ENCODE results near the gene PRKACB. TPM values are rescaled to one million over a fixed set of nuclear protein-coding genes. Genes with fewer than 3 reads are reported as not detected.

The PRKACB gene
- total RNA-seq, 1 experiment from 2014 or later = 12.8 TPM

GRCh38 chr1:84163123-84163931, 19.3 kb downstream of the PRKACB start:
- Mint-ChIP-seq H3K4me1 (ENCODE audit: insufficient read depth, unreplicated experiment) (no peaks in the 10 kb centered on the region), H3K4me3 (ENCODE audit: unreplicated experiment) (no peak overlapping the region), H3K9me3 (ENCODE audit: unreplicated experiment) (no peaks in the 10 kb centered on the region)

DNA sequence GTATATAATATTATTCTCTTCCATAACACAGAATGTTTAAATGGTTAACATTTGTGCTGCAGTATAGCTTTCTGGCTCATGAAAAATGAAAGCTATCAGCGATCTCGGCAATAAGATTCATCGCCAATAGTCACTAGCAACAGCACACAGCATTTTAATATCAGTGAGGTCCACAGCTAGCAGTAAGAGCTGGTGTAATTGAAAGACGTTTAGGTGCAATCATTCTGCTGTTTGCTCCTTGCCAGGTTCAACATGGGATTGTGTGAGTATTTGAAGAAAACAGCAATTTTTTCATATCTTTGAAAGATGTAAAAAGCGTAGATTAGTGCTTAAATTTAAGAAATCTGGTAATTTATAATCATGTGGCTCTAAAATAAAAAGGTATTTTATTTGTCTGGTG, 20.1 kb downstream of the PRKACB start:
- DNase-seq (ENCODE audit: unreplicated experiment) = no peak
- BruUV-seq (replicated peaks) = no TSS peak
- H3K4me1 Mint-ChIP-seq (ENCODE audit: insufficient read depth, unreplicated experiment) = no peaks in the 10 kb centered on the region
- ChIA-PET CTCF (interaction anchor here (0.9 kb wide), 1 partner anchor 269 kb away, joined by 3 read pairs; no protein-coding TSS in a partner anchor), POLR2A (interaction anchor here (1.2 kb wide), 1 partner anchor 137 kb away, joined by 3 read pairs; the partner anchor contains the start of gene SAMD13)
- intact Hi-C loops (cut with micrococcal nuclease) = no loop called here
- H3K4me3 Mint-ChIP-seq (ENCODE audit: unreplicated experiment) = no peak overlapping the region
- TF ChIP-seq, protein P1, sequence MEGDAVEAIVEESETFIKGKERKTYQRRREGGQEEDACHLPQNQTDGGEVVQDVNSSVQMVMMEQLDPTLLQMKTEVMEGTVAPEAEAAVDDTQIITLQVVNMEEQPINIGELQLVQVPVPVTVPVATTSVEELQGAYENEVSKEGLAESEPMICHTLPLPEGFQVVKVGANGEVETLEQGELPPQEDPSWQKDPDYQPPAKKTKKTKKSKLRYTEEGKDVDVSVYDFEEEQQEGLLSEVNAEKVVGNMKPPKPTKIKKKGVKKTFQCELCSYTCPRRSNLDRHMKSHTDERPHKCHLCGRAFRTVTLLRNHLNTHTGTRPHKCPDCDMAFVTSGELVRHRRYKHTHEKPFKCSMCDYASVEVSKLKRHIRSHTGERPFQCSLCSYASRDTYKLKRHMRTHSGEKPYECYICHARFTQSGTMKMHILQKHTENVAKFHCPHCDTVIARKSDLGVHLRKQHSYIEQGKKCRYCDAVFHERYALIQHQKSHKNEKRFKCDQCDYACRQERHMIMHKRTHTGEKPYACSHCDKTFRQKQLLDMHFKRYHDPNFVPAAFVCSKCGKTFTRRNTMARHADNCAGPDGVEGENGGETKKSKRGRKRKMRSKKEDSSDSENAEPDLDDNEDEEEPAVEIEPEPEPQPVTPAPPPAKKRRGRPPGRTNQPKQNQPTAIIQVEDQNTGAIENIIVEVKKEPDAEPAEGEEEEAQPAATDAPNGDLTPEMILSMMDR (IDR thresholded peaks at IDR 0.05; ENCODE audit: unreplicated experiment) = no peak
- H3K27ac Mint-ChIP-seq (ENCODE audit: low read depth, unreplicated experiment) = no peak overlapping the region
- no peaks in the 10 kb centered on the region for H3K36me3 Mint-ChIP-seq (ENCODE audit: insufficient read depth, unreplicated experiment)
- no peaks in the 10 kb centered on the region for H3K27me3 Mint-ChIP-seq (ENCODE audit: insufficient read depth, unreplicated experiment)
- no peaks in the 10 kb centered on the region for H3K9me3 Mint-ChIP-seq (ENCODE audit: unreplicated experiment)

More at GRCh38 chr1:84163123-84163931, 19.3 kb downstream of the PRKACB start:
- POLR2A ChIA-PET = interaction anchor here (1.1 kb wide), 1 partner anchor 9 kb away, joined by 4 read pairs; no protein-coding TSS in a partner anchor
- H3K27me3 Mint-ChIP-seq (ENCODE audit: insufficient read depth, unreplicated experiment) = no peaks in the 10 kb centered on the region
- BruUV-seq (replicated peaks) = no TSS peak
- intact Hi-C loops (cut with micrococcal nuclease) = no loop called here
- CTCF ChIA-PET = interaction anchor here (0.5 to 1.1 kb wide), 4 partner anchors 15 to 1109 kb away, joined by 3 to 6 read pairs (median 5); no protein-coding TSS in a partner anchor
- DNase-seq (ENCODE audit: unreplicated experiment) = no peak
- TF ChIP-seq, protein P1 (IDR thresholded peaks at IDR 0.05; ENCODE audit: unreplicated experiment) = no peak
- no peaks in the 10 kb centered on the region for H3K36me3 Mint-ChIP-seq (ENCODE audit: insufficient read depth, unreplicated experiment)
- H3K27ac Mint-ChIP-seq (ENCODE audit: low read depth, unreplicated experiment) = no peak overlapping the region

- TF ChIP-seq, protein P1 (IDR thresholded peaks at IDR 0.05; ENCODE audit: unreplicated experiment) = no peak
- H3K36me3 Mint-ChIP-seq (ENCODE audit: insufficient read depth, unreplicated experiment) = no peaks in the 10 kb centered on the region
- no peak overlapping the region for H3K27ac Mint-ChIP-seq (ENCODE audit: low read depth, unreplicated experiment)
- H3K9me3 Mint-ChIP-seq (ENCODE audit: unreplicated experiment) = no peaks in the 10 kb centered on the region
- BruUV-seq (replicated peaks) = no TSS peak
- no peaks in the 10 kb centered on the region for H3K27me3 Mint-ChIP-seq (ENCODE audit: insufficient read depth, unreplicated experiment)
- DNase-seq (ENCODE audit: unreplicated experiment) = no peak
- intact Hi-C loops (cut with micrococcal nuclease) = no loop called here
- no peak overlapping the region for H3K4me3 Mint-ChIP-seq (ENCODE audit: unreplicated experiment)
- H3K4me1 Mint-ChIP-seq (ENCODE audit: insufficient read depth, unreplicated experiment) = no peaks in the 10 kb centered on the region
- CTCF ChIA-PET = interaction anchor here (0.9 kb wide), 1 partner anchor 269 kb away, joined by 3 read pairs; no protein-coding TSS in a partner anchor
- POLR2A ChIA-PET = interaction anchor here (1.2 kb wide), 1 partner anchor 137 kb away, joined by 3 read pairs; the partner anchor contains the start of gene SAMD13
Observed at GRCh38 chr1:84164567-84165021, 20.5 kb downstream of the PRKACB start.

DNA sequence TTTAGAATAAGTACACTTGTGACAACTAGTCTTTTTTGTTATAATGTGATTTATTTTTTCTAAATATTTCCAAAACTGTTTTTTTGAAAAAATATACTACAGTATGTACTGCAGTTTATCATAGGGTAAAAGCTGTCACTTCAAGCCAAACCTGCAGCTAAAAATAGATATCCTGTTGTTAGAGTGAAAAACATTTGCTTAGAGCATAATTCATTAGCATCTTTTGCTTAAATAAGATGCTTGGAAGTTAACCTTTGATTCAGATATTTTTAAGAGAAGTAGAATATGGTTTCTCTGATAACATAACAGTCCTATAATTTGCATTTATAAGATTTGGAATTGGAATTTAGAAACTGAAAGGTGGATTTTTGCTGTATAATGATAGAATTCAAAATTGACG, 21.5 kb downstream of the PRKACB start:
- no peaks in the 10 kb centered on the region for H3K9me3 Mint-ChIP-seq (ENCODE audit: unreplicated experiment)
- no TSS peak for BruUV-seq (replicated peaks)
- intact Hi-C loops (cut with micrococcal nuclease) = no loop called here
- H3K36me3 Mint-ChIP-seq (ENCODE audit: insufficient read depth, unreplicated experiment) = no peaks in the 10 kb centered on the region
- TF ChIP-seq, protein P1 (IDR thresholded peaks at IDR 0.05; ENCODE audit: unreplicated experiment) = no peak
- no peak overlapping the region for H3K4me3 Mint-ChIP-seq (ENCODE audit: unreplicated experiment)
- no peak for DNase-seq (ENCODE audit: unreplicated experiment)
- CTCF ChIA-PET = no interaction called here
- no peak overlapping the region for H3K27ac Mint-ChIP-seq (ENCODE audit: low read depth, unreplicated experiment)
- H3K4me1 Mint-ChIP-seq (ENCODE audit: insufficient read depth, unreplicated experiment) = no peaks in the 10 kb centered on the region
- H3K27me3 Mint-ChIP-seq (ENCODE audit: insufficient read depth, unreplicated experiment) = no peaks in the 10 kb centered on the region
- POLR2A ChIA-PET = no interaction called here

Measured in MCF 10A (cell line).